HG02798 (cell line): ENCODE results near the gene POLR2B.
"Not testable (repeated sequence)": the region's sequence is repeated elsewhere in the genome, so short reads cannot be mapped to it uniquely, and the experiment has no call there.

Experiments used
- ATAC-seq: cut with Tn5 transposase; IDR thresholded peaks from one replicate; pipeline ENCODE4 v1.9.1; 2021; ENCODE audit warnings: mild to moderate bottlenecking; ENCODE audit not compliant: unreplicated experiment, poor library complexity

Gene POLR2B

GRCh38 chr4:56978750-56979303, at the start of gene POLR2B:
Gene POLR2B, plus strand, starts transcription at chr4:56978896. Its CDS starts 90 bp downstream, at chr4:56978986.
- ATAC-seq: peak; percentile 55

GRCh38 chr4:56930638-56931037, 48.1 kb upstream of the POLR2B start:
- no peak for ATAC-seq

- ATAC-seq: no peak
Measured at GRCh38 chr4:56931924-56932323, 46.8 kb upstream of the POLR2B start.

- no peak for ATAC-seq
Measured at GRCh38 chr4:56937262-56937661, 41.4 kb upstream of the POLR2B start.

- ATAC-seq: not testable (repeated sequence)
Measured at GRCh38 chr4:56939826-56940225, 38.9 kb upstream of the POLR2B start.

- ATAC-seq: no peak
Measured at GRCh38 chr4:56940403-56940802, 38.3 kb upstream of the POLR2B start.

GRCh38 chr4:56940971-56941370, 37.7 kb upstream of the POLR2B start:
- ATAC-seq: no peak

- ATAC-seq: no peak
Measured at GRCh38 chr4:56941403-56941802, 37.3 kb upstream of the POLR2B start.

GRCh38 chr4:56953680-56954520, 24.8 kb upstream of the POLR2B start:
- no peak for ATAC-seq

- no peak for ATAC-seq
Measured at GRCh38 chr4:56958111-56958517, 20.6 kb upstream of the POLR2B start.

GRCh38 chr4:56959100-56959499, 19.6 kb upstream of the POLR2B start:
- ATAC-seq: no peak

- no peak for ATAC-seq
Measured at GRCh38 chr4:56961107-56961500, 17.6 kb upstream of the POLR2B start.

- no peak for ATAC-seq
Measured at GRCh38 chr4:56971383-56971782, 7.3 kb upstream of the POLR2B start.

GRCh38 chr4:56972389-56972788, 6.3 kb upstream of the POLR2B start:
- no peak for ATAC-seq

GRCh38 chr4:56972809-56973208, 5.9 kb upstream of the POLR2B start:
- no peak for ATAC-seq

GRCh38 chr4:56973336-56973735, 5.4 kb upstream of the POLR2B start:
- ATAC-seq: no peak

- no peak for ATAC-seq
Measured at GRCh38 chr4:56976283-56976836, 2.3 kb upstream of the POLR2B start.

GRCh38 chr4:56976837-56977320, 1.8 kb upstream of the POLR2B start:
- ATAC-seq: peak; percentile 27

- peak; percentile 85 for ATAC-seq
Measured at GRCh38 chr4:56977321-56978012, 1.2 kb upstream of the POLR2B start, which contains the start of gene NOA1. Gene NOA1, minus strand, starts transcription at chr4:56977606. Its CDS starts 21 bp downstream, at chr4:56977585.

GRCh38 chr4:56979421-56980072, 851 bp downstream of the POLR2B start:
- no peak for ATAC-seq
